ENCODE results near the gene DLX5.

- TF ChIP-seq, protein P1, sequence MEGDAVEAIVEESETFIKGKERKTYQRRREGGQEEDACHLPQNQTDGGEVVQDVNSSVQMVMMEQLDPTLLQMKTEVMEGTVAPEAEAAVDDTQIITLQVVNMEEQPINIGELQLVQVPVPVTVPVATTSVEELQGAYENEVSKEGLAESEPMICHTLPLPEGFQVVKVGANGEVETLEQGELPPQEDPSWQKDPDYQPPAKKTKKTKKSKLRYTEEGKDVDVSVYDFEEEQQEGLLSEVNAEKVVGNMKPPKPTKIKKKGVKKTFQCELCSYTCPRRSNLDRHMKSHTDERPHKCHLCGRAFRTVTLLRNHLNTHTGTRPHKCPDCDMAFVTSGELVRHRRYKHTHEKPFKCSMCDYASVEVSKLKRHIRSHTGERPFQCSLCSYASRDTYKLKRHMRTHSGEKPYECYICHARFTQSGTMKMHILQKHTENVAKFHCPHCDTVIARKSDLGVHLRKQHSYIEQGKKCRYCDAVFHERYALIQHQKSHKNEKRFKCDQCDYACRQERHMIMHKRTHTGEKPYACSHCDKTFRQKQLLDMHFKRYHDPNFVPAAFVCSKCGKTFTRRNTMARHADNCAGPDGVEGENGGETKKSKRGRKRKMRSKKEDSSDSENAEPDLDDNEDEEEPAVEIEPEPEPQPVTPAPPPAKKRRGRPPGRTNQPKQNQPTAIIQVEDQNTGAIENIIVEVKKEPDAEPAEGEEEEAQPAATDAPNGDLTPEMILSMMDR (IDR thresholded peaks at IDR 0.05) = no peak
- TF ChIP-seq POLR2A (IDR thresholded peaks at IDR 0.05) = no peak
These were observed 25.9 kb downstream of the DLX5 start for GRCh38 chr7:96998744-96999143.

Data from Peyer's patch (tissue), 4 donors.